22Rv1 (cell line): ENCODE results near the gene SLIT3.

ENCODE experiments used
- H3K27ac ChIP-seq: fragments of 450-650 bp; 2 replicates; pipeline ENCODE4 v1.5.1; 2017
- ZFX ChIP-seq: fragments of 450-650 bp; IDR thresholded peaks from 2 replicates; pipeline ENCODE4 v1.6.1; 2017; ENCODE audit warnings: antibody characterized with exemption, borderline replicate concordance
- TF ChIP-seq, protein P1 (sequence below): fragments of 450-650 bp; IDR thresholded peaks from 2 replicates; pipeline ENCODE4 v1.5.1; 2017; ENCODE audit warnings: mild to moderate bottlenecking

Gene SLIT3

DNA sequence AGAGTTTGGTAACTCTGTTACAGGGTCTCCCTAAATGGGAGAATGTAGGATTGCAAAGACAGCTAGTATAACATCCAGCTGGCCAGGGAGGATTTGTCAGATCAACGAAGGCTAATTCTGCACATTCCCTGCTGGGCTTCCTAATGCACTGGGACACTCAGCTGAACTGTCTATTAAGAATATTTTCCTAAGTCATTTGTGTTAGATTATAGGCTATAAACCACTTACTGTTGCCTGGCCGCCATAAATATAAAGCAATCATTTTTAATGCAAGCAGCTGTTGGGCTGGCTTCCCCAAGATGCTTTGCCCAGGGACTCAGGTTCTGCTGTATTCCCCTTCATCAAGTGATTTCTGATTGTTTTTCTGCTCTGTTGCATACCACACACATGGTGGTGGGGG lies 35.3 kb upstream of the SLIT3 start:
- H3K27ac ChIP-seq: no peak overlapping the region
- TF ChIP-seq, protein P1, sequence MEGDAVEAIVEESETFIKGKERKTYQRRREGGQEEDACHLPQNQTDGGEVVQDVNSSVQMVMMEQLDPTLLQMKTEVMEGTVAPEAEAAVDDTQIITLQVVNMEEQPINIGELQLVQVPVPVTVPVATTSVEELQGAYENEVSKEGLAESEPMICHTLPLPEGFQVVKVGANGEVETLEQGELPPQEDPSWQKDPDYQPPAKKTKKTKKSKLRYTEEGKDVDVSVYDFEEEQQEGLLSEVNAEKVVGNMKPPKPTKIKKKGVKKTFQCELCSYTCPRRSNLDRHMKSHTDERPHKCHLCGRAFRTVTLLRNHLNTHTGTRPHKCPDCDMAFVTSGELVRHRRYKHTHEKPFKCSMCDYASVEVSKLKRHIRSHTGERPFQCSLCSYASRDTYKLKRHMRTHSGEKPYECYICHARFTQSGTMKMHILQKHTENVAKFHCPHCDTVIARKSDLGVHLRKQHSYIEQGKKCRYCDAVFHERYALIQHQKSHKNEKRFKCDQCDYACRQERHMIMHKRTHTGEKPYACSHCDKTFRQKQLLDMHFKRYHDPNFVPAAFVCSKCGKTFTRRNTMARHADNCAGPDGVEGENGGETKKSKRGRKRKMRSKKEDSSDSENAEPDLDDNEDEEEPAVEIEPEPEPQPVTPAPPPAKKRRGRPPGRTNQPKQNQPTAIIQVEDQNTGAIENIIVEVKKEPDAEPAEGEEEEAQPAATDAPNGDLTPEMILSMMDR: no peak

GRCh38 chr5:169335806-169336205 lies 34.9 kb upstream of the SLIT3 start:
- no peak overlapping the region for H3K27ac ChIP-seq
- TF ChIP-seq, protein P1: no peak
- no peak for TF ChIP-seq ZFX

- TF ChIP-seq, protein P1: no peak
- TF ChIP-seq ZFX: no peak
Observed at GRCh38 chr5:169333518-169333917, 32.6 kb upstream of the SLIT3 start.

DNA sequence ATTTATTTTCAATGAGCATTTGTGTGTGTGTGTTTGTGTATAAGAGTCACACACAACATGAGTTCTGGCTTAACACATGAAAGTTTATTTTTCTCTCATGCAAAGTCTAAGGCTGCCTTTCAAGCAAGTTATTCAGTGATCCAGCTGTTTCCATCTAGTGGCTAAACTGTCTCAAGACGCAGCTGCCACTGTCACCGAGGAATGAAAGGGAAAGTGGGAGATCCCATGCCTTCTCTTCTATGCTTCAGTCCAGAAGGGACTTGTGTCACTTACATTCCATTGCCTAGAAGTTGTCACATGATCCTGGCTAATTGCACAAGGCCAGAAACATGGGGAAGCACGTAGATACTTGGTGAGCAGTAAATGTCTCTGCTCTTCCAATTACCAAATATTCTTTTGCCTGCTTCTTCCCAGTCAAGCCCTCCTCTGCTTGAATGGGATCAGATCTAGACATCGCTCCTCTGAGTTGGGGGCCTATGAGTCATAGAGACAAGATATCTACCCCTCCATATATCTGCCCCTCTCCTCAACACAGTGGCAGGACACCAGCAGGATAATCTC lies 30.4 kb upstream of the SLIT3 start:
- TF ChIP-seq ZFX: no peak
- TF ChIP-seq, protein P1: no peak
- H3K27ac ChIP-seq: no peak overlapping the region

More at GRCh38 chr5:169333518-169333917, 32.6 kb upstream of the SLIT3 start:
- H3K27ac ChIP-seq: no peak overlapping the region

- no peak for TF ChIP-seq ZFX
- TF ChIP-seq, protein P1: no peak
- H3K27ac ChIP-seq: no peak overlapping the region
Observed at GRCh38 chr5:169328401-169328800, 27.5 kb upstream of the SLIT3 start.

DNA sequence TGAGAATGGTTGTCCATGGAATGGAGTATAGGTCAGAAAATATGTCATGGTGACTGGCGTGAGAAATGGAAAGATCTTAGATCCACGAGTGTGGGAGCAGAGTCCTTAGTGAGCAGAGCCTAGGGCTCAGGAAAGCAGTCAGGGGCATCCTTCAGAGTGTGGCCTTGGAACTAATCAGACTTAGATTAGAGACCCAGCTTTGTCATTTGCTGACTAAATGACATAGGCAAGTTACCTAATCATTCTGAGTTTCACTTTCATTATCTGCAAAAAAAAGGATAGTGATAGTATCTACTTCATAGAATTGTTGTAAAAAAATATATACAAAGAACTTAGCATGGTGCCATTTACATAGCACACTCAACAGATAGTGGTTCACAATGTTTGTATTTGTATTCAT lies 24.3 kb upstream of the SLIT3 start:
- TF ChIP-seq ZFX: no peak
- TF ChIP-seq, protein P1: no peak
- no peak overlapping the region for H3K27ac ChIP-seq

DNA sequence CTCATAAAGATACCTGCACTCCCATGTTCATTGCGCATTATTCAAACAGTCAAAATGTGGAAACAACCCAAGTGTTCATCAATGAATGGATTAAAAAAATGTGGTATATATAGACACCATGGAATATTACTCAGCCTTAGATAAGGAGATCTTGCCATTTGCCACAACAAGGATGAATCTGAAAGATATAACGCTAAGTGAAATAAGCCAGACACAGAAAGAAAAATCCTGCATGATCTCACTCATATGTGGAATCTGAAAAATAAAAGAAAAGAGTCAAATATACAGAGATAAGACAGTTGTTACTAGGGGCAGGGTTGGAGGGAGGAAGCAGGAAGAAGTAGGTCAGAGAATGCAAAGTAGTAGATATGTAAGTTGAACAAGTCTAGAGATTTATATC lies 17.6 kb upstream of the SLIT3 start:
- no peak for TF ChIP-seq ZFX
- H3K27ac ChIP-seq: no peak overlapping the region

- TF ChIP-seq ZFX: no peak
- TF ChIP-seq, protein P1: no peak
- H3K27ac ChIP-seq: no peak overlapping the region
Observed at GRCh38 chr5:169307646-169308045, 6.7 kb upstream of the SLIT3 start.
